ENCODE measurements around the gene C5orf15.

The C5orf15 gene

DNA sequence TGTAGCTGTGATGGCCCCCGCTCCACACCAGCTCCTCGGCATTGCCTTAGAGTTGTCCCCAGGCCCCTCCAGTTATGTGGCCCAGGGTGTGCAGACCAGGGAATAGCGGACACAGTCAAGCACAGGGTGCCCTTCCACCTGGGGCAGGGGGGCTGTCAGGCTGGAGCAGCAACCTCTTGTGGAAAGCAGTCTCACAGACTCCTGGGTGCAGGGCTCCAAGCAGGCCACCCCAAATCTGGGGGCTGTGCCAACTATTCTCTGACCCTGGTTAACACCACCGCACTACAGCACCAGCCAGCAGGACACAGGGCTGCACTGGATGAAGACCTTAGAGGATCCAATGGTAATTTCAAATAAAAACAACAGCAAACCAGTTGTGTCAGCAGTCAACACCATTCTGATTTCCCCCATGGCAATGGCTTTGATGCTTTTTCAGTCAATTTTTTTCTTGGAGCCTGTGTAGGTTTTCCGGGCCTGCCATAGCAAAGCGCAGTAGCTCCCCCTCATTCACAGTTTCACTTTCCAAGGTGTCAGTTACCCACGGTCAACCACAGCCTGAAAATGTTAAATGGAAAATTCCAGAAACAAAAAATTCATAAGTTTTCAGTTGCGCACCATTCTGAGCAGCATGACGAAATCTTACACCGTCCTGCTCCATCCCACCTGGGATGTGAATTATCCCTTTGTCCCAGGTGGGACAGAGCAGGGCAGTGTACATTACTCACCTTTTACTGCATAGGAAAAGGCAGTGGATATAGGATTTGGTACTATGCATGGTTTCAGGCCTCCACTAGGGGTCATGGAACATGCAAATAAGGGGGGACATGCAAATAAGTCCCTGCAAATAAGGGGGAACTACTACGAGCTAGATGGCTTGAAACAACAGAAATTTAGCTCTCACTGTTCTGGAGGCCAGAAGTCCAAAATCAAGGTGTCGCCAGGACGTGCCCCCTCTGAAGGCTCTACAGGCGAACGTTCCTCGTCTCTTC lies 49.0 kb downstream of the C5orf15 start:
- no peak for DNase-seq

DNA sequence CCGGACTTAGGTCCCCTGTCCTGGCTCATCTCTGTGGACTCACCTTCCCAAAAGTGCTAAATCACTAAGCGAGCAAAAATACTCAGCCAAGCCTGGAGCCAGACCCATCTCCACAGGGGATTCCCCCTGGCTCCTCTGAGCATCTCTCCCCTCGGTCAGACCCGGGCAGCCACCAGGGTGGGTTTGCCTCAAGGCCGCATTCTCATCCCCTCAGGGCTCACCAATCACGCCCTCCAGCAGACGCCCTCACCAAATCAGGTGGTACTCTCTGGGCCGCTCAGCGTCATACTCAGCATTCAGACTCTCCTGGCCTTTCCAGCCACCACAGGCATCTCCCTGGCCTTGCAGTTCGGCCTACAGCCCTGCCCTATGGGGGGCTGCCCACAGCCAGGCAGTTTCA lies 49.7 kb downstream of the C5orf15 start:
- no peak for DNase-seq

DNA sequence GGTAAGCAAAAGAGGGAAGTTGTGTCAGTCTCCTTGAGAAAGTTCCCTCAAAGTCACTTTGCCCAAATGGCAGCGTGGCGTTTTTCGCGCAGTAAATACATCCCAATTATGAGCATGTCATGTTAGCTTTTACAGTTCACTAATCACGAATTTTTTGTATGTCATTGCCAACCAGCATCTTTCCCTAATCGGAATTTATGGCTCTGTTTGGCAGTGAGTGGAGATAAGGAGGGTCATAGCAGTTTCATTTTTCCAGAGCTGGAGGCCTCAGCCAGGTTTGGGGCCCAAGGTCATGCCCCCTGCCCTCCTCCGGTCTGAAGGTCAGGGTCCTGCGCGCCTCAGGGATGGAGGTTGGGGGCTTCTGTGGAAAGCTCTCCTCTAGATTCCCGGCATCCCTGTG lies 50.1 kb downstream of the C5orf15 start:
- DNase-seq, result no peak

DNA sequence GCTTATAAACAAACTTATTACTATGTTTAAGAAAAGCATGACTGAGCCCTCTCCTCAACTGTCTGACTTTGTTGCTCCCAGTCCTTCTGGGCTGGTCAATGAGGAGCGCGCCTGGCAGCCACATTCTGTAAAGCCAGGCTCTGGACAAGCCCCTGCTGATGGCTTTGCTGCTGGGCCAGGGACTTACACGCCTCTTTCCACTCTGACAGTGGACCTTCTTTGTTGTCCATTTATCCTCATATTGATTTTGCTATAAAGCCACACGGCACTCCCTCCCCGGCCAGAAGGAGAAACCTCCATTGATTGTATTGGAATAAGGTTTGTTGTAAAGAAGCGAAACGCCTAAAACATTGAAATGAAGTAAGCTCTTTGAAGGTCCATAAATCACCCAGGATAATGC lies 50.6 kb downstream of the C5orf15 start:
- peak; percentile 73 for DNase-seq

DNA sequence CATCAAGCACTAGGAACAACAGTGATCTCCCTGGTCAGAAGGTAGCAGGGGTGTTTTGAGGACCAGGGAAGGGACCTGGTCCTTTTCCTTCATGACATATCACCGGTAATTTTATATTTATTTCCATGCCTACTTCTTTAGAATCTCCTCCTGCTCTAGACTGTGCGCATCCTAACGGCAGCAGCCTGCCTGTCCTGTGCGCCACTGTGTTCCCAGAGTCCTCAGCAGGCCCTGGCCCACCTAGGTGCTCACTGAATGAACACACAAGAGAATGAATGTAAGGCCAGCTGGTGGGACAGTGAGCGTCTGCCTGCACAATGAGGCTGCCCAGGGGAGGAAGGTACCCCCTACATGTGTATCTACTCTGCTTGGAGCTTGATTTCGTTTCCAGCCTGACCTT lies 51.5 kb downstream of the C5orf15 start:
- peak; percentile 87 for DNase-seq

DNA sequence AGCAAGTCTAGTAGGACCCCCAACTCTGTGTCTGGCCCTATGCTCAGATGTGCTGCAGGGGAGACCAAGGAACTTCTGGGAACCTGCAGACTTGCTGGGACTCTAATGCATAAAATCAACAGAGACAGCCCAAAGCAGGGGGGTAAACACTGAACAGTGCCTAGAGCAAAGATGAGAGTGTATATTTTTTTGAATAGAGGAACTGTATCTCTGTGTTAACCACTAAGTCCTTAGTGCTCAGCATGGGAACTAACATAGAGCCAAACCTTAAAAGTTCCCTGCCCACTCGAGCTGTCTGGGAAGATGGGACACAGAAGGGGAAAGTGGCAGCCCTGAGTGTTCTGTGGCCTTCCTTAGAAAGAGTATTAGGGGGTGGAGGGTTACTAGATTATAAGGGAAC lies 51.9 kb downstream of the C5orf15 start:
- DNase-seq, result no peak

DNA sequence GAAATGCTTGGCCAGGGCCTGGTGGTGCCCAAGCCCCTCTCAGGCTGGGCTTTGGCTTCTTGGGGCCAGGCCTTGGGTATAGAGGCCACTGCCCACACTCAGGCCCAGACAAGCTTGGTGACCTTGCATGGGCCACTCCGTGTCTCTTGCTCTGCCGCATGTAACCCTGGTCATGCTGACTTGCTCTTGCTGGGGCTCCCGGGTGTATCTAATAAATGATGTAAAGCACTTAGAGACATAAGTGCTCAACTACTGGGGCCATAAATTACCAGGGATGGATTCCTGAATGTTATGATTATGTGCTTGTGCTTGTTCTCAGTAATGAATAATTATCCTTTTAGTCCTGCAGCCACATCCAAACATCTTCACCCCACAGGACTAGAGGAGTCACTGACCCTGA lies 54.0 kb downstream of the C5orf15 start:
- DNase-seq, result no peak

DNA sequence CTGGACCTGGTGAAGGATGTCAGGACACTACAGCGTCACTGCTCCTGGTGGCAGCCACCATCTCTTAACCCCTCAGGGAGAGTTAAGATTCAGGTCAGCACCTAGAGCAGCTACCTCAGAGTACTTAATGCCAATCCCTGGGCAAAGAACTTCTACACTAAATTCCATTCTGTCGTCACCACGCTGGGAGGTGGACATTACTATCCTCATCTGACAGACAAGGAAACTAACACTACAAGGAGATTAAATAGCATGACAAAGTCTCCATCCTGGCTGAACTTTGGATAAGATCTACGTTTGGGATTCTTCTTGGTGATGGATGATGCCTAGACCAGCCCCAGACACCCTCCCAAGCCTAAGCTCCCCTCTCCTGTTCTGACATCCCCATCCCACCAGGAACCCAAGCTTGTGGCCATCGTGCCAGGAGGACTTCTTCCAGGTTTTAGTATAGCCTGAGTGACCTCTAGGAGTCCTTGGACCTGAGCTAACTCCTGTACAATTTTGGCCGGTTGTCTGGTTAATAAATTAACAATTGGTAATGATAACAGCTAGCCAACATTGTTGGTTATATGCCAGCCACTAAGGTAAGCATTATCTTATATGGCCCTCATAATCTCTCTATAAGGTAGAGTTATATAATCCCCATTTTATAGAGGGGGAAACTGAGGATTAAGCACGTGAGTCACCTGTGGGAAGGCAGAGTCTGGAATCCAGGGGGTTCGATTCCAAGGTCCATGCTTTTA lies 54.8 kb downstream of the C5orf15 start:
- no peak for DNase-seq

DNA sequence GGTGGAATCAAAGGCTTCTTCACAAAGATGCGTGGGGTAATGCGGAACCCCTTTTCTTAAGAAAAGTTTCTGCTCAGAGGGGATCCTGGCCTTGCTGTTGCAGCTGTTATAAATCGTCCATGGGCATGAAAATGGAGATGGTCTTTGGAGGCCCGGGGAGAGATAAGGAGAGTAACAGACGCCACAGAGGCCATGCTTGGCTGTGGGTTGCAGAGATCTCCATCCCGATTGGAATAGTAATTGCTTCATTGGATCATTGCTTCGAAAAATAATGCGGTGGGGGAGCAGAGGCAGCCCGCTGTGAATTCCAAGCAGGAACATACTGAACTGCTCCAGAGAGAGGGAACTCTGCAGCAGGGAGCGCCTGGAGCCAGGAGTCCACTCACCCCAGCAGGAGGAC lies 55.5 kb downstream of the C5orf15 start:
- no peak for DNase-seq

DNA sequence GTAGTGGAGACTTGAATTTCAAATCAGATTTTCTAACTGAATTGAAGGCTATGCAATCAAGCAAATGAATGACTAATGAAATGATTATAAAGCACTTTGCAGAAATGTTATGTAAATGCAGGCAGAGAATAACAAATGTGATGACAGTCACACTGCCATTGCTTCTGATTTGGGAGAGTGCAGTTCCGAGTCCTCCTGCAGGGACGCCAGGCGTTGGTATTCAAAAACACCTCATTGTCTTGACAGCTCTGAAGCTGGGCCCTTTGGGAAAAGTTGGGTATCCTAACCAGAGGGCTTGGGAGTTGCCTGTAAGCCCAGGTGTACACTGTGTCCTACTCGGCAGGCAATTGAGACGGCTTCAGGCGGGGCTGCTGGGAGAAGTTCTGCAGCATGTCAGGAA lies 57.9 kb downstream of the C5orf15 start:
- DNase-seq, result no peak

DNA sequence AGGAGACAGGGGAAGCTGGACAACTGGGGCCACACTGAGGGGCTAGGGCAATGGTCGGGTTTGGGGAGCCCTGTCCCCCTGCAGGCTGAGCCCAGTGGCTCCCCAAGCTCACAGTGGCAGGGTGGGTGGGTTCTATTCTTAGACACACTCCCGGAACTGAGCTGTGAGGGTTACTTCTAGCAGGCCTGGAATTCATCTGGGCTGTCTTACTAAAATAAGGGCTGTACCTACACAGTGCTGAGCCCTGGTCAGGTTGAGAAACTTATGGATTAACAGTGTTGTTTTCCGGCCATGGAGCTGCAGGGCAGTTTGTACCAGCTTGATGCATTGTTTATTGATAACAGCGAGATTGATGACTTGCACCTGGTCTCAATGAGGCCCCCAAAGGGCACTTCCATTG lies 58.8 kb downstream of the C5orf15 start:
- DNase-seq, result no peak

DNA sequence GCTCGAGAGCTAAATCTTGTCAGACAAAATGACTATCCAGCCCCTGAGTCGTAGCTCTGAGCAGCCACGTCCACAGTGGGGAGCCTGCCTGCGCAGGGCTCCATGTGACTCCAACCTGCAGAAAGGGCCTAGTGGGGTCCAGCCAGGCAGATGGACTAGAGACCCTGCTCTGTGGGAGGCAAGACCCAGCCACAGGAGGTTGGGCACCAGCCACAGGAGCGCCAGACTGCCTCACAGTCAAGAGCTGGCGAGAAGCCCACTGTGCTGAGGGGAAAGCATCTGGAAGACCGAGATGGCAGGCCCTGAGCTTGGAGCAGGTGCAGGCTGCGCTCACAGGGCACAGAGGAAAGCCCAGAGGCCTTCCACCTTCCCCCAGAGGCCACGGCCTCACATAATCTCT lies 61.4 kb downstream of the C5orf15 start:
- DNase-seq, result peak; percentile 55

DNA sequence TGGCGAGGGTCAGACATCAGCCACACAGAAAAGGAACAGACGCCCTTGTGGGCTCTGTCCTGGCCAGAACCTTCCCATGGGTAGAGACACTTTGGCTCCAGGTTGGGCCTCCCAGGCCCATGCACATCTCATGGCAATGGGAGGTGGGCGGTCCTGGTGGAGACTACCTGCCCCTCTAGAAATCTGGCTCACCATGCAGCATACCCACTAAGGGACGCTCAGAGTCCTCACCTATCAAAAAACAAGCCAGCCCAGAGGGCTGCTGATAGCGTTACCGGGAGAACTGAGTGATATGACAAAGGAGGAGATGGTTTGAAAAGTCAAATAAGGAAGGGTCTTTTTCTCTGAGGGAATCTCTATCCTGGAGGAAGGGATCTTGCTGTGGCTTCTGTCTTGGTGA lies 62.1 kb downstream of the C5orf15 start:
- no peak for DNase-seq
